Astrocyte (in vitro differentiated cells and primary cell): Measurements from ENCODE around the gene SETD6.

Experiments used
- EZH2 ChIP-seq: IDR thresholded peaks from 2 replicates; pipeline ENCODE4 v1.6.1; 2012; ENCODE audit warnings: mild to moderate bottlenecking, low read length, inconsistent platforms; ENCODE audit not compliant: insufficient read depth
- TF ChIP-seq, protein P1 (sequence below): IDR thresholded peaks from 2 replicates; pipeline ENCODE4 v1.5.1; 2011; ENCODE audit warnings: low read depth, mild to moderate bottlenecking, inconsistent platforms, low read length, moderate library complexity; ENCODE audit not compliant: insufficient read depth

DNA sequence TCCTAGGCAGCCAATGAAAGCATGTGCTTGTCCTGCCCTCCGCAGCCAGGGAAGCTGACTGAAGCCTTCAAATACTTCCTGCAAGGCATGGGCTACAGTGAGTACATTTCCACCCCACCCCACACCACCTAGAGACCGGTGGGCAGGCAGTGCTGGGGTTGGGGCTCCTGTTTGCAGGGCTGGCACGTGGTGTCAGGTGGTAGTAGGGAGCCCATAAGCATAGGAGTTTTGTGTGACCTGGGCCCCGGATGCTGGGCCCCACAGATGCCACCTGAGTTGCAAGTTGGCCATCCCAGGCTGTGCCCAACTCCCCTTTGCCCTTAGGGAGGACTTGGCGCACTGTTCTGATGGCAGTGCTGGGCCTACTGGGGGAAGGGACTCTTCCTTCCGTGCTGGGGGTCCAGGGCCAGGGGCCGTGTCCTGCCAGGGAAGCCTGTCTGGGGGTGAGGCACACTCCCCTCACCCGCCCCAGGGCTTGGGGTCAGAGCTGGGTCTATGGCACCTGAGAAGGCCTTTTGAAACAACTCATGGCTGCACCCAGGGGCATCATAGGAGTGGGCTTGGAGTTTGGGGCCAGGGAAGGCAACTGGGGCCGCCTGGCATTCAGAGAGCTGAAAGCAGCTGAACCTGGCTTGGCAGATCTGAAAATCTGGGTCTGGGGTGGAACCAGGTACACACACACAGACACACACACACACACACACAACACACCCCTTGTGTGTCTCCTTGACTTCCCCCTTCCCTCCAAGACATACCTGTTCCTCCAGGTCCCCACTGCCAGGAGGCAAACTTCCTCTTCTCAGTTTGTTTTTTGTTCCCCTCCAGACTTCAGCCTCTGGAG lies 5.8 kb upstream of the SETD6 start:
- TF ChIP-seq, protein P1, sequence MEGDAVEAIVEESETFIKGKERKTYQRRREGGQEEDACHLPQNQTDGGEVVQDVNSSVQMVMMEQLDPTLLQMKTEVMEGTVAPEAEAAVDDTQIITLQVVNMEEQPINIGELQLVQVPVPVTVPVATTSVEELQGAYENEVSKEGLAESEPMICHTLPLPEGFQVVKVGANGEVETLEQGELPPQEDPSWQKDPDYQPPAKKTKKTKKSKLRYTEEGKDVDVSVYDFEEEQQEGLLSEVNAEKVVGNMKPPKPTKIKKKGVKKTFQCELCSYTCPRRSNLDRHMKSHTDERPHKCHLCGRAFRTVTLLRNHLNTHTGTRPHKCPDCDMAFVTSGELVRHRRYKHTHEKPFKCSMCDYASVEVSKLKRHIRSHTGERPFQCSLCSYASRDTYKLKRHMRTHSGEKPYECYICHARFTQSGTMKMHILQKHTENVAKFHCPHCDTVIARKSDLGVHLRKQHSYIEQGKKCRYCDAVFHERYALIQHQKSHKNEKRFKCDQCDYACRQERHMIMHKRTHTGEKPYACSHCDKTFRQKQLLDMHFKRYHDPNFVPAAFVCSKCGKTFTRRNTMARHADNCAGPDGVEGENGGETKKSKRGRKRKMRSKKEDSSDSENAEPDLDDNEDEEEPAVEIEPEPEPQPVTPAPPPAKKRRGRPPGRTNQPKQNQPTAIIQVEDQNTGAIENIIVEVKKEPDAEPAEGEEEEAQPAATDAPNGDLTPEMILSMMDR: no peak
- TF ChIP-seq EZH2: no peak
